K562 treated with DMSO at 1 percent for 24 hours (cell line): ENCODE data around the gene TCAF2. TPM values are rescaled to one million over a fixed set of nuclear protein-coding genes. Genes with fewer than 3 reads are reported as not detected.

Experiments
- total RNA-seq: library from RNA; unstranded; fragments of 300-600 nt; gene quantifications from 2 replicates; pipeline ENCODE4 v1.2.3, GENCODE V29; 2022; ENCODE audit warnings: low read depth; ENCODE audit not compliant: insufficient read depth

The TCAF2 gene
- total RNA-seq, result 7.9 and 10.9 TPM in 2 replicates

GRCh38 chr7:143620646-143621045 is at the start of gene TCAF2:
Gene TCAF2 (plus strand): TSS chr7:143620974.

GRCh38 chr7:143571501-143571900 is 49.3 kb upstream of the TCAF2 start, which contains the start of gene CTAGE15:
Gene CTAGE15 (plus strand): TSS chr7:143571801. CDS start chr7:143571818, 17 bp downstream.

Other genes starting within 250 kb of the TCAF2 start
- 115 and 121 TPM in 2 replicates for gene ZYX, start 239.6 kb upstream of the TCAF2 start, total RNA-seq
- gene EPHA1, start 212.1 kb upstream of the TCAF2 start, total RNA-seq, result not detected in 2 replicates
- 0.36 and 1.2 TPM in 2 replicates for gene TAS2R60, start 177.5 kb upstream of the TCAF2 start, total RNA-seq
- gene TAS2R41, start 143.1 kb upstream of the TCAF2 start, total RNA-seq, result not detected in 2 replicates
- 0.16 TPM in 1 of 2 replicates, not detected in the other for gene CTAGE15, start 49.2 kb upstream of the TCAF2 start, total RNA-seq
- not detected in 2 replicates for gene CTAGE6, start 136.7 kb downstream of the TCAF2 start, total RNA-seq